PC-9 (cell line): ENCODE data around the gene RBFOX2.

Experiments used
- CTCF ChIP-seq: fragments of 200-600 bp; sonication (generic); conservative IDR thresholded peaks from 2 replicates; pipeline ENCODE4 v1.6.1; 2017; ENCODE audit warnings: mixed run types, antibody characterized with exemption, mild to moderate bottlenecking, moderate library complexity
- EZH2 ChIP-seq: fragments of 200-600 bp; sonication (generic); IDR thresholded peaks from 2 replicates; pipeline ENCODE4 v1.8.0; 2017; ENCODE audit warnings: antibody characterized with exemption, low read depth

DNA sequence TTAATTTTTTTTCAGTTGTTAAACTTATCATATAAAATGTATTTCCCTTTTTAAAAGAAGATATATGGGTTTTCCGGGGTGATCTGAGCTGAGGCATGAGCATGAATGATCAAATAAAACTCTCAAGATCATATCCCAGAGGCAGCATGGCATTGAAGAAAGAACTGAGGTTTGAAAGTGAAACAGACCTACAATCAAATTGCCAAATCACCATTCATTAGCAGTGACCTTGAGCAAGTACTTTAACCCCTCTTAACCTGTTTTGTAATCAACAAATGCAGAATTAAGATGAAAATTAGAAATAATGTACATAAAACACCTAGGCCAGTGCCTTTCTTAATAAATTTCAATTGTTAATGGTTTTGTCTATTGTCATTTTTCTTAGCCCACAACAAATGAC, 116.0 kb downstream of the RBFOX2 start:
- no peak for TF ChIP-seq EZH2
- no peak for TF ChIP-seq CTCF
